Measurements from ENCODE around the gene JAZF1.

JAZF1 gene

DNA sequence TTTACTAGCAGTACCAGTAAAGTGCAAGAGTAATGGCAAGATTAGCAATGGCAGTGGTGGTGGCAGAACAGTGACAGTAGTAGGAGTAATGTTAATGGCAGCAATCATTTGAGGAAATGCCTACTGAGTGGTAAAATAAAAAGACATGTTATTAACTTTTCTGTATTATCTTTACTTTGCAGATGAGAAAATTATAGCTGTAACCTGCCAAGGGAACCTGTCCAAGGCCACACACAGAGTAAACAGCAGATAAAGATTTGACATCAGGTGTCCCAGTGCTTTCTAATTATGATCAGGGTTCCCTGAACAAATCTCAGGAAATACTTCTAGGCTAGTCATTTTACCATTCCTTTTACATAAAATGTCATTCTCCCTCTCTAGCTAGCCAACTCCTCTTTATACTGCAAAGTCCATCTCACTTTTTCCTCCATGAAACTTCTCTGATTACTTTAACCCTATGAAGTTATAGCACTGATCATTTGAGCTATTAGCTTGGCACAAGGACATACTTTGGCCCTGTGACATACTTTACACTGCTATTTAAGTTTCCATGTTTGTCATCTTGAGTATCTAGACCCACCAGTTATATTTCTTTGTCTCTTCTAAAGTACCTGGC lies 221.6 kb downstream of the JAZF1 start:
- no peak for DNase-seq (ENCODE audit: low read depth in 1 of 2, low spot score in 1 of 2)
- TF ChIP-seq JUND (IDR thresholded peaks at IDR 0.05; ENCODE audit: low read depth) = no peak
- in situ Hi-C loops (cut with HindIII; ENCODE audit: low pct_unique_long_range_greater_than_20kb, low sequenced_read_pairs) = no loop called here

DNA sequence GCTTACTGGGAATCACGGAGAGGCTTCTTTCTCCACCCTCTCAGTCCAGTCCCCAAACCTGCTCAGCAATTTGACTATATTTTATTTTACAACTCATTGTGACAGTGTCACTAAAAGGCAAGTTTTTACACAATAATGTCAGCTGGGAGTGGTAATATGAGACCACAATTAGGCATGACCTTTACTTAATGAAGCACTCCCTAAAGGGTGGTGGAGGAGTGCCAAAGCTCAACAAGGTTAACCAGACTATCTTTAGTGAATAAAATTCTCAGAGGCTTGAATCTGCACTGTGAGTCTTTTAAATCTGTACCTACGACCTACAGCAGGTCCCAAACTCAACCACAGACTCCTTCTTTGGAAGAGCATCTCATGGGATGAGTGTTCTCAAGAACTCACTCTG lies 225.0 kb downstream of the JAZF1 start:
- no peak for DNase-seq (ENCODE audit: low read depth in 1 of 2, low spot score in 1 of 2)
- no peak for TF ChIP-seq JUND (IDR thresholded peaks at IDR 0.05; ENCODE audit: low read depth)
- in situ Hi-C loops (cut with HindIII; ENCODE audit: low pct_unique_long_range_greater_than_20kb, low sequenced_read_pairs) = no loop called here

DNA sequence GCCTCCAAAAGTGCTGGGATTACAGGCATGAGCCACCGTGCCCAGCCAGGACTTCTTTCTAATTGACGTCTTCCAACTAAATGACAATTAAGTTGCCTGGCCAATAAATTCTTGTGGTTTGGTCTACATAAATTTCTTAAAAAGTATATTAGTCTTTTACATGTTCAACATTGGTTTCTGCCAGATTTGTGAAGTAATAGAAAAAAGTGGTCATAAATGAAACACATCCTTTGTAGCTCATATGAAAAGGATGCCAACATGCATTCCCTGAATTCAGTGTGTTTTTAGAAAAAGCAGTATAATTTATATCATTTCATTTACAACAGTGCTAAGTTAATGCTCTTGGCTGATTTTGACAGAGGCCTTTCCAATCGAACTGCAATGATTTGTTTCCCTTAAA lies 225.6 kb downstream of the JAZF1 start:
- in situ Hi-C loops (cut with HindIII; ENCODE audit: low pct_unique_long_range_greater_than_20kb, low sequenced_read_pairs) = no loop called here
- DNase-seq (ENCODE audit: low read depth in 1 of 2, low spot score in 1 of 2) = no peak
- TF ChIP-seq JUND (IDR thresholded peaks at IDR 0.05; ENCODE audit: low read depth) = no peak

DNA sequence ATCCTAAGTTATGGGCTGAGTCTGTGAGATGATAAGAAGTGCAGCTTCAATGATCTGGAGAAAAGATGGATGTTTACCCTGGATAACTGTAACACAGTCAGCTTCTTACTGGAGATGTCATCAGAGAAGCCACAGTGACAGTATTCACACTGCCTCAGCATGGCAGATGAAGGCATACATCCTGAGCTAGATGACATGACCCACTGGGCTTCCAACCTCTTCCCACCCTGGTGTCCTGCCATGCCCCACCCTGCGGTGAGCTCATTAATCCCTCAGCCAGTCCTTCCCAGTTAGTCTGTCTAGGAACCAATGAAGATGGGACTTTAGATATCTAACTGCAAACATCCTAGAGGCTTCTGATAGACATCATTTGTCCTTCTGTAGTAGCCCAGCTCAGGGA lies 226.8 kb downstream of the JAZF1 start:
- in situ Hi-C loops (cut with HindIII; ENCODE audit: low pct_unique_long_range_greater_than_20kb, low sequenced_read_pairs) = no loop called here
- DNase-seq (ENCODE audit: low read depth in 1 of 2, low spot score in 1 of 2) = no peak
- no peak for TF ChIP-seq JUND (IDR thresholded peaks at IDR 0.05; ENCODE audit: low read depth)

DNA sequence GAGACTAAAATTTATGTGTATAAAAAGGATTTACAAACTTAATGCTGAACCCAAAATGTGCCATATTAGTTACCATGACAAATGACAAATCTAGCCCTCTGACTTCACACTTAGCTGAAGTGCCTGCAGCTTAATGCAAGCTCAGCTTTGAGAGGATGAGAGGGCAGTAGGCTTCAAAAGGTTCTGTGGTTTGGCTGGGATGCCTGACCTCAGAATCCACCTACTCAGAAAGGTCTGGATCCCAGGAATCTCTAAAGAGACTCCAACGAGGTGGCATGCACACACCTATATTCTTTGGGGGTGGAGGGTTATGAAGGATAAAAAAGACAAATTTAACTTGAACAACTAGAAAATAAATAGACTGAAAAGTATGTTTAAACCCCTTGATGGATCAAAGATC lies 227.2 kb downstream of the JAZF1 start:
- no peak for DNase-seq (ENCODE audit: low read depth in 1 of 2, low spot score in 1 of 2)
- in situ Hi-C loops (cut with HindIII; ENCODE audit: low pct_unique_long_range_greater_than_20kb, low sequenced_read_pairs) = no loop called here
- no peak for TF ChIP-seq JUND (IDR thresholded peaks at IDR 0.05; ENCODE audit: low read depth)

DNA sequence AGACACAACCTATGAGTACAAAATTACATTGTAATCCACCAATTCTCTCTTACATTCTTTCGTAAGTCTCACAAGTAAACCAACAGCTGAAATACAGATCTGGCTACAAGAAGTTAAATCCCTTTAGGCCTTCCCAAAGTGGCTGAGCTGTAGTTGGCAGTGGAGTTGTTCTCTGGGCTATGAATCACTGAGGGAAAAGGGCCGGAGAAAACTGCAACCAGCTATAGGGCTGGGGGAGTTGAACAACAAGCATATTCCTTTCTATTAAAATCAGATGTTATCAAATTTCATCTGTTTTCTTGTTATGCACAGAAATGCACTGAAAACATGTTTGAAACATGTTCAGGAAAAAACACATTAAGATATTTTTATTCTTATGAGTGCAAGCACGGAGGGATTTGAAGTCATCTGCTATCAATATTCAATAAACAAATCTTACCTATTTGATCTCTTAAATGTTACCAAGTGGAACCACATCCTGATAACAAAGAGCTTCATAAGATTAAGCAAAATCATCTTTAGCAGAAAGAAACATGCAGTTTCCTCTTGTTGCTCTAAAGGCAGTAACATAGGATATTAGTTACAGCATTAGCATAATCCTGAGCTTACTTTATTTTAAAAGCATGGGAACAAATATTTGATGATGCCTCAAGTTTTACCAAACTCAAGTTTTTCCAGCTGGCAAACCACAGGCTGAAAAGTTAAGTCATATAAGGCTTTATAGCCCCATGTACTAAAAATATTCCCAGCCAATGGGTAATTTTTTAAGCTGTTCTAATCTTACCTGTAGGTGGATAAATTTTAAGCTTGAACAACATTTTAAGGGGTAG lies 227.9 kb downstream of the JAZF1 start:
- in situ Hi-C loops (cut with HindIII; ENCODE audit: low pct_unique_long_range_greater_than_20kb, low sequenced_read_pairs) = no loop called here
- DNase-seq (ENCODE audit: low read depth in 1 of 2, low spot score in 1 of 2) = no peak

DNA sequence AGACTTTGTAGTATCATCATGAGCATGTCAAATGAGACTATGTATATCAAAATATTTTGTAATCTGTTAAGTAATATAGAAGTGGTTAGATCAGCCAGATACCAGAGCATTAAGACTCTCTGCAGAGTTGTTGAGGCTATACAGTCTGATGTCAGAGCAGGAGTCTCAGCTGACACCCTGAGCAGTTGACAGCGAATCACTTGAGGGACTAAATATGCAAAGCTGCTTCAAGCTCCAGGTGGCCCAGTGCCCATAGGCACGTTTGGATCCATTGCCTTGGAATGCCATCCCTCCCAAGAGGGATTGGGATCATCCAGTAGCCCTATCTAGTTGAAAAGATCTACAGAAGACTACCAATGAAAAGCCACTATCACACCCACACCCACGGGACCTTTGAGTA lies 230.5 kb downstream of the JAZF1 start:
- in situ Hi-C loops (cut with HindIII; ENCODE audit: low pct_unique_long_range_greater_than_20kb, low sequenced_read_pairs) = no loop called here

More for the DNA sequence above, 227.9 kb downstream of the JAZF1 start:
- TF ChIP-seq JUND (IDR thresholded peaks at IDR 0.05; ENCODE audit: low read depth) = no peak

DNA sequence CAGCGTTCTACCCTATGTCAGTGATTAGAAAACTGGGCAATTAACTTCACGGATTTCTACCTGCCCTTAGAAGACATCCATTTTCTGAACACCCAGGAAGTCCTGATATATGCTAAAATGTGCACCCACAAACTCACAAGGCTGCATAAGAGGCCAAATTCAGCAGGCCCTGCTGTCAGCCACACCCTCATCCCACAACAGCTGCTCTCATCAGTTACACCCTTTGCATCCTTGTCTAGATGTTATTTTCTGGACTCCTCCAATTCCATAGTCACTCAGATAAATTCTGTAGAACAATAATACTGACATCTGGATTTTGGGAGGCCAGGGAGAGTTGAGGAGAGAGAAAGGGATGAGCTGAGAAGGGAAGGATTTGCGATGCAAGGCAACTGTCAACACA lies 231.7 kb downstream of the JAZF1 start:
- no peak for TF ChIP-seq JUND (IDR thresholded peaks at IDR 0.05; ENCODE audit: low read depth)
- no peak for DNase-seq (ENCODE audit: low read depth in 1 of 2, low spot score in 1 of 2)
- in situ Hi-C loops (cut with HindIII; ENCODE audit: low pct_unique_long_range_greater_than_20kb, low sequenced_read_pairs) = no loop called here

More for the DNA sequence above, 230.5 kb downstream of the JAZF1 start:
- DNase-seq (ENCODE audit: low read depth in 1 of 2, low spot score in 1 of 2) = no peak
- no peak for TF ChIP-seq JUND (IDR thresholded peaks at IDR 0.05; ENCODE audit: low read depth)

DNA sequence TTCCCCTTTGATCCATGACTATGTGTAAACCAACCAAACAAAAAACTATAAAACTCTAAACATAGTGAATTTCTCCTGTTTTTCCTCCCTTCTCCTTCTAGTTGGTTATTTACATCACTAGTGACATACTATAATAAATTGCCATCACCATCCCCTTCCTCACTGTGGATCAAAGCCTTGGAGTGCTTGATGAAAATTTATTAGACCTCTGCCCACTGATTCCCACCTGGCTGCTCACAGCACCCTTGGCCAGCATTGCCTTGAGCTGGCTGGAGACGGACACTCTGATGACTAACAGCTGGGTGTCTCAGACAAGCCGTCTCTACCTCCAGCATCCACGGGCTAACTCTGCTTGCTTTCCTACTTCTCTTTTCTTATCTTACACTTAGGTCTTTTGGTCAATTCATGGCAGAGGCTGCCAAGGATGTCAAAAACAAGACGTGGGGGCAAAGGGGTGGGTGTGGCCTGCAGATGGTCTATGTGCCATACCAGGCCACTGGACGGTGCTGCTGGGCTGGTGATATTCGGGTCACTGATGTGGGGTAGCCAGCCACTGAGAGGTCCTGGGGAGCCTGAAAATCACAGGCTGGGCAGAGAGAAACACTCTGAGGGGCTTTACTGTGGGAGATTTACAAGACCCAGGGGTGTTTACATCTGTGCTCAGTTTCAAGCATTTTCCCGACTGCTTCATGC lies 232.9 kb downstream of the JAZF1 start:
- TF ChIP-seq JUND (IDR thresholded peaks at IDR 0.05; ENCODE audit: low read depth) = no peak
- DNase-seq (ENCODE audit: low read depth in 1 of 2, low spot score in 1 of 2) = no peak
- in situ Hi-C loops (cut with HindIII; ENCODE audit: low pct_unique_long_range_greater_than_20kb, low sequenced_read_pairs) = no loop called here

DNA sequence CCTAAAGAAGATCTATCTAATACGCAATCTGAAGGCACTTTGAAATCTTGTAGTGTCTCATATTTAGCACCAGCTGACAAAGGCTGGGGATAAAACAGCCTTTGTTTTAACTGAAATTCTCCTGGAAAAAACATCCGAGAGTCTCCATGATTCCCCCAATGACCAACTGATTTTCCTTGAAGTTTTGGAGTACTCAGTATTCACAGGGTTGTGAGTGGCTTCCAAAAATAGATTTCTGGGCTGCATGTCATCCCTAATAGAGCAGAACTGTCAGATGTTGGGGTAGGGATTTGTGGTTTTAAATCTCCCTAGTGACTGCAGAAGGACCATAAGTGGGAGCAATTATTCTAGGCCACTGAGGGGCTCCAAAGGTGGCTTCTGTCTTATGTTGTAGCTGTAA lies 234.2 kb downstream of the JAZF1 start:
- no peak for TF ChIP-seq JUND (IDR thresholded peaks at IDR 0.05; ENCODE audit: low read depth)
- DNase-seq (ENCODE audit: low read depth in 1 of 2, low spot score in 1 of 2) = no peak
- in situ Hi-C loops (cut with HindIII; ENCODE audit: low pct_unique_long_range_greater_than_20kb, low sequenced_read_pairs) = no loop called here

DNA sequence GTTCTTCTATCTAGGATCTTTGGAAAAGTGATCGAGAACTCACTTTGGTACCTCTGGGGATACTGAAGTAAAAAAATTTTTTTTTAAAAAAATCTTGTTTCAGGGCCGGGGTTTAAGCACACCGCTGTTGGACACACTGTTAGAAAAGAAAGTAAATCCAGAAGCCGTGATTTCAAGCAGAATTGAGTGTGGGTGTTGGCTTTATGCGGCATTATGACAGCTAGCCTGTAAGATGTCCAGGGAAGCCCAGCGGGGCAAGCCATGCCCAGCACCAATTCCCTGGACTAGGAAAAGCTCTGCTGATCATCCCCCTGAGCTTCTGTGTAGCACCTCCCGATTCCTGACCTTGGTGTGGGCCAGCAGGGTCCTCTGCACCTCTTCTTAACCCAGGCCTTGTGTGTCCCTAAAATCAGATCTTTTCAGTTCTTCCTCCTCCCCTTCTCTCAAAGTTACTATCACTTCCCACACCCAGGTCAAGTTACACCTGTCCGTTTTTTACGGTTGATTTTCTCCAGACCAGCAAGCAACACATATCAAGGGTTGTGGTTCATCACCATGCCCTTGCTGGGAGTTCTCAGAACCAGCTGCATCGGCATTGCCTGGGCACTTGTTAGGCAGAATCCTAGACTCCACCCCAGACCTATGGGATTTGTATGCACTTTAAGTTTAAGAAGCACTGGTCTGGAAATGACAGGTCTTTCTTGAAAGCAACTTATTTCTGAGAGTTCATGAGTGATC lies 235.4 kb downstream of the JAZF1 start:
- in situ Hi-C loops (cut with HindIII; ENCODE audit: low pct_unique_long_range_greater_than_20kb, low sequenced_read_pairs) = no loop called here
- no peak for TF ChIP-seq JUND (IDR thresholded peaks at IDR 0.05; ENCODE audit: low read depth)
- no peak for DNase-seq (ENCODE audit: low read depth in 1 of 2, low spot score in 1 of 2)

DNA sequence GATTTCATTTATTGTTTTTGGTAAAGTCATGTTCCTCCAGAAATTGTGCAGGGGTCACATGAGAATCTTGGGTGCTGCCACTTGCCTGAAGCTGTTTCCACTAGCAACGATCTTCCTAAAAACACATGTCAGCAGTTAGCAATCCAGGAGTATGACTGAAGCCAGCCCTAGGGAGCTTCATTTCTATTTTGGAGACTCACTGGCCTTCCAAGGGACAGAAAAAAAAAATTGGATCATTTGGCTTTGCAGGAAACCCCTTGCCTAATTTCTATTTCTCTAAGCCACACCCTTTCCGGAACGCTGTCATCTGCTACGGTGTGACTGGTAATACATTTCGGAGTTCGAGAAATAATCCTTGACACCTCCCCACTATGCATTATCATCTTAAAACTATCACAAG lies 236.0 kb downstream of the JAZF1 start:
- in situ Hi-C loops (cut with HindIII; ENCODE audit: low pct_unique_long_range_greater_than_20kb, low sequenced_read_pairs) = no loop called here
- DNase-seq (ENCODE audit: low read depth in 1 of 2, low spot score in 1 of 2) = no peak
- TF ChIP-seq JUND (IDR thresholded peaks at IDR 0.05; ENCODE audit: low read depth) = no peak
